NCI-H2227 (cell line): ENCODE results near the gene KRTAP2-2.
A peak's percentile ranks its signal among the peaks of the same experiment; 100 is the strongest.

ENCODE experiments used
- DNase-seq: peaks from one replicate; lab custom pipeline; 2025; ENCODE audit not compliant: unreplicated experiment; lab: John Stamatoyannopoulos, UW

Gene KRTAP2-2

GRCh38 chr17:41026715-41027471, 28.1 kb downstream of the KRTAP2-2 start, which contains the start of gene KRTAP1-5:
TSS of gene KRTAP1-5 (minus strand) at chr17:41027208. CDS start at chr17:41027155, 53 bp downstream.
- no peak for DNase-seq

GRCh38 chr17:41024697-41025096, 30.3 kb downstream of the KRTAP2-2 start:
- no peak for DNase-seq

GRCh38 chr17:41020336-41020735, 34.7 kb downstream of the KRTAP2-2 start:
- no peak for DNase-seq

- DNase-seq, result no peak
Measured at GRCh38 chr17:41019415-41019814, 35.6 kb downstream of the KRTAP2-2 start.

- no peak for DNase-seq
Measured at GRCh38 chr17:41018541-41018940, 36.5 kb downstream of the KRTAP2-2 start.

GRCh38 chr17:41016578-41017215, 38.3 kb downstream of the KRTAP2-2 start:
- DNase-seq, result no peak

- DNase-seq, result no peak
Measured at GRCh38 chr17:41015454-41015853, 39.6 kb downstream of the KRTAP2-2 start.

- DNase-seq, result peak; percentile 41
Measured at GRCh38 chr17:41013606-41014005, 41.4 kb downstream of the KRTAP2-2 start.

- no peak for DNase-seq
Measured at GRCh38 chr17:41013181-41013580, 41.8 kb downstream of the KRTAP2-2 start.

- no peak for DNase-seq
Measured at GRCh38 chr17:41012326-41013120, 42.5 kb downstream of the KRTAP2-2 start.

- no peak for DNase-seq
Measured at GRCh38 chr17:41010441-41010840, 44.6 kb downstream of the KRTAP2-2 start.

- no peak for DNase-seq
Measured at GRCh38 chr17:41009936-41010335, 45.1 kb downstream of the KRTAP2-2 start.

GRCh38 chr17:41009301-41009760, 45.7 kb downstream of the KRTAP2-2 start:
- no peak for DNase-seq

- DNase-seq, result no peak
Measured at GRCh38 chr17:41008811-41009210, 46.2 kb downstream of the KRTAP2-2 start, which contains the start of gene KRTAP3-1. TSS of gene KRTAP3-1 (minus strand) at chr17:41009128. CDS start at chr17:41009074, 54 bp downstream.
